Hematopoietic multipotent progenitor cell treated with erythropoietin and hydrocortisone succinate and interleukin-3 and kit ligand, for 6 days (in vitro differentiated cells): Measurements from ENCODE around the gene ZDHHC11B.
"Not testable (repeated sequence)": the region's sequence is repeated elsewhere in the genome, so short reads cannot be mapped to it uniquely, and the experiment has no call there.

Source experiments
- DNase-seq: peaks from one replicate; pipeline ENCODE4 v3.0.0-alpha.2; 2015

The ZDHHC11B gene

DNA sequence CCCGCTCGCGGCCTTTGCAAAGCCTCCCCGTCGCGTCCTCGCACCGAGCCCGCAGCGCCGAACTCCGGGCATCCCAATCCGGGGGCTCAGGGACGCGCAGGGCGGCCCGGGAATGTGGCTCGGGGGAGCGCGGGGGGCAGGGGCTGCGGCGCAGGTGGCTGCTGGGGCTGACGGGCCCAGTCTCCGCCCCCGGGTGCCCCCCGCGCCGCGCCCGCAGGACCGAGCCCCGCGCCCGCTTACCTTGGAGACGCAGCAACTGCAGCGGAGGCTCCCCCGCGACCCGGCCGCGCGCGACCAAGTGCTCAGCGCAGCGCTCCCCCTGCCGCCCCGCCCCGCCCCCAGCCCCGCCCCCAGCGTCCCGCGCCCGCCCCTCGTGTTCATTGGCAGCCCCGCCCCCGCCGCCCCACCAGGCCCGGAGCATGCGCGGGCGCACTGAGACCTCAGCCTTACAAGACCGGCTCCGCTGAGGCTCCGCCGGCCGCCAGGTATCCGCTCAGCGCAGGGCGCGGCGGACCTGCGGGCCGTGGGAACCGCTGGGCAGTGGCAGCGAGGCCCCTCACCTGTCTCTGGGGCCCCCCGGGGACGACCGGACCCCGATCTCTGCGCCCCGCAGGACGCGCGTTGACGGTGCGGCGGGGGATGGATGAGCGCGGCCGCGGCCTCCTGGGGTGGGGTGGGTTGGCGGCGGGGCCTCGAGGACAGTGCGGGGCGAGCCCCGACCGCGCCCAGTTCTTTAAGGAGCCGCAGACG is at the start of gene ZDHHC11B:
Gene ZDHHC11B, minus strand, starts transcription at position 302 of the 750 bp plus-strand sequence. CDS start 17,810 bp downstream, outside the sequence.
- peak; percentile 85 for DNase-seq

DNA sequence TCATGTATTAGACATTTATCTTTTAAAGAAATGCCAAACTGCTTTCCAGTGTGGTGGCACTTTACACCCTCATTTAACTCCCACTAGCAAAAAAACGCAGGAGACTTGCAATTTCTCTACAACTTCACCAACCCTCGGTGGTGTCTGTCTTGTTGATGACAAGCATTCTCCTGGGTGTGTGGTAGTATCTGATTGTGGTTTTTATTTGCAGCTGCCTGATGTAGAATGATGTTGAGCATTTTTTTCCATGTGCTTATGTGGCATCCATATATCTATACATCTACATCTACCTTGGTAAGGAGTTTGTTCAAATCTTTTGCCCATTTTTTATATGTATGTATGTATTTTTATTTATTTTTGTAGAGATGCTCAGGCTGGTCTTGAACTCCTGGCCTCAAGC is 49.5 kb upstream of the ZDHHC11B start:
- DNase-seq, result not testable (repeated sequence)

DNA sequence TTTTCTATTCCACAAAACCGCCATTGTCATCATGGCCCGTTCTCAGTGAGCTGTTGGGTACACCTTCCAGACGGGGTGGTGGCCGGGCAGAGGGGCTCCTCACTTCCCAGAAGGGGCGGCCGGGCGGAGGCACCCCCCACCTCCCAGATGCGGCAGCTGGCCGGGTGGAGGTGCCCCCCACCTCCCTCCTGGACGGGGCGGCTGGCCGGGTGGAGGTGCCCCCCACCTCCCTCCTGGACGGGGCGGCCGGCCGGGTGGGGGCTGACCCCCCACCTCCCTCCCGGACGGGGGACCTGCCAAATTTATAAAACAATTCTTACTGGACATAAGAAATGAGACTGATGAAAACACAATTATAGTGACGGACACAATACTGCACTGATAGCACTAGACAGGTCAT is 43.7 kb upstream of the ZDHHC11B start:
- DNase-seq, result not testable (repeated sequence)

GRCh38 chr5:825544-825943 is 41.0 kb upstream of the ZDHHC11B start:
- DNase-seq, result not testable (repeated sequence)

DNA sequence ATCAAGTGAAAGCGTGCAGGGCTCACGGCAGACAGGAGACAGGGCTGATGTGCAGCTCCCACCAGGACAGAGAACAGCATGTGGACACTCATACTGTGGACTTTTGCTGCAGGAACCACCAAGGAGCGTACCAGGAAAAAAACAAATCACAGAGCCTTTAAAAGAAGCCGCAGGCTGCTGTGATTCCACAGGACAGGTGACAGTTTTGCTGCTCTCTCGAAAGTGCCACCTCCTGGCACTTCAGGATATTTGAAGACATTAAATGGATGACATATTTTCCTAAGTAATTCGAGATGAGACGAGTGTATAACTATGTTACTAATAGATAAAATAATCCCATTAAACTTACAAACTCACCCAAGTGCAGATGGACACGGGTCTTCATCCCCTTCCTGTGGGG is 37.0 kb upstream of the ZDHHC11B start:
- DNase-seq, result no peak

DNA sequence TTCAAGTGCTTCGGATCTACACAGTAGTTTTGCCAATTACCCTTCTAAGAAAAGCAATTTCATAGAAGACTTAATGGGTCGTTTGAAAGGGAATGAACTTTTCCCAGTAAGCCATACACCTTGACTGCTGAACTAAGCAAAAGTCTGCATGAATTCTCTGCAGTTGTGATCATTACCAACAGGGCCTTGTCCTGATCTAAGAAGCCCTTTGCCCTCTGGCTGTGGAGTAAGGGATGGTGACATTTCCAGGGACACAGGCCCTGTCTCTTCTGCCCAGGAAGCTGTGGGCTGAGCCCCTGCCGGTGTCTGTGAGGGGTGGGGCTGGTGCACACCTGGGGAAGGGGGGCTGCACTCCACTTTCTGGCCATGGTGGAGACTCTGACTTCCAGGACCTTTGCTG is 35.7 kb upstream of the ZDHHC11B start:
- no peak for DNase-seq

- no peak for DNase-seq
Measured at GRCh38 chr5:819078-819477, 34.5 kb upstream of the ZDHHC11B start.

DNA sequence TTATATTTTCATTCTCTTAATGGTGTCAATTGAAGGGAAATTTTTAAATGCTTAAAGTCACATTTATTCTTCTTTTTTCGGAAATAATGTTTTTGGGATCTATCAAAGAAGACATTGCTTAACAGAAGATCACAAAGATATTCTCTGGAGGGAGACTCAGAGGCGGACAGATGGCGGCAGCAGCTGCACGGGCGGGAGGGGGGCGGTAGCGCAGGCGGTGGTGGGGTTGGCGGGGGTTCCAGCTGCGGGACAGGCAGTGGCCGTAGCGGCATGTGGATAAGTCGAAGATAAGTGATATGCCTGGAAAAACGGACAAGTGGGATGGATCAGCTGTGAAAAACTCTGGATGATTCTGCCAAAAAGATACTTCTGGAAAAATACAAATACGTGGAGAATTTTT is 31.6 kb upstream of the ZDHHC11B start:
- no peak for DNase-seq

DNA sequence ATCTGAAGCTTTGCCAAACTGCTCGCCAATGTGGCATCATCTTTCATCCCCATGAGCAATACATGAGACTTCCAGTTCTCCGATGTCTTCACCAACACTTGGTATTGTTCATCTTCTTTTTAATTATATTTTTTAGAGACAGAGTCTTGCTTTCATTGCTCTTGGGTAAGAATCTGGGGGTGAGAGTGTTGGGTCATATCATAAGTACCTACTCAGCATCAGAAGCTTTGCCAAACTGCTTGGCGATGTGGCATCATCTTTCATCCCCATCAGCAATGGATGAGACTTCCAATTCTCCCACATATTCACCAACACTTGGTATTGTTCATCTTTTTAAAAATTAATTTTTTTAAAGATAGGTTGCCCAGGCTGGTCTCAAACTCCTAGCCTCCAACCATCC is 30.9 kb upstream of the ZDHHC11B start:
- DNase-seq, result no peak

DNA sequence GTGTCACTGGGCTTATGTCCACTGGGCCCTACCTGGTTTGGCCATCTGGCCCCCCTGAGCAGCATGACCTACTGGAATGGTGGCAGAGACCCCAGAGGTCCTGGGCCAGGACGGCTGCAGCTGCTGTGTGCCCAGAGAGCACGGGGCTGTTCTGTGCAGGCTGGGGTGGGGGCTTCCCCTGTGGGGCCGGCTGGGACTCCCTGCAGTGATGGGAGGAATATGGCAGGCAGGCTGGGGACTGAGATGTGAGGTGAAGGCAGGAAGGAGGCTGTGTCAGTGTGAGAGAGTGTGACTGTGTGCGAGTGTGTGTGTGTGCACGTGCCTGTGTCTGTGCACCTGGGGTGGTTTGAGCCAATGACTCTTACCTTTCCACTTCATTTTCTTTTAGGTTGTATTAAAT is 29.0 kb upstream of the ZDHHC11B start:
- not testable (repeated sequence) for DNase-seq

GRCh38 chr5:811384-811783 is 26.9 kb upstream of the ZDHHC11B start:
- not testable (repeated sequence) for DNase-seq

- not testable (repeated sequence) for DNase-seq
Measured at GRCh38 chr5:807719-808514, 23.4 kb upstream of the ZDHHC11B start.

- DNase-seq, result no peak
Measured at GRCh38 chr5:801472-801871, 16.9 kb upstream of the ZDHHC11B start.

DNA sequence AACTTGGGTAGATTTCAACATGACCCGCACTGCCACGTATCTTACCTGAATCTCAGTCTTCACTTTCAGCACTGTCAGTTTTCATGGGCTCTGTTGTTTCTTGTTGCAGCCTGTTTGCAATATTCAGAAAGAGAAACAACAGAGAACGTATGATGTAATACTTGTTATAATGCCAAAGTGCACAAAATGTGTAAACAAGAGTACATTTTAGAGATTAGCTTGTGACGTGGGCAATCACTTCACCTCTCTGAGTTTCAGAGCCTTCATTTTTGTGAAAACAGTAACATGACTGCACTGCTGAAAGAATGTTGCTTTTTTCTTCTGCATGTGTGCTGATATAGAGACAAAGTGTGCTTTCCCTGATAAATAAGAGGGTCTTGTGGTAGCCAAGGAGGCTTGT is 16.5 kb upstream of the ZDHHC11B start:
- DNase-seq, result not testable (repeated sequence)

- DNase-seq, result not testable (repeated sequence)
Measured at GRCh38 chr5:798505-799138, 14.1 kb upstream of the ZDHHC11B start.

DNA sequence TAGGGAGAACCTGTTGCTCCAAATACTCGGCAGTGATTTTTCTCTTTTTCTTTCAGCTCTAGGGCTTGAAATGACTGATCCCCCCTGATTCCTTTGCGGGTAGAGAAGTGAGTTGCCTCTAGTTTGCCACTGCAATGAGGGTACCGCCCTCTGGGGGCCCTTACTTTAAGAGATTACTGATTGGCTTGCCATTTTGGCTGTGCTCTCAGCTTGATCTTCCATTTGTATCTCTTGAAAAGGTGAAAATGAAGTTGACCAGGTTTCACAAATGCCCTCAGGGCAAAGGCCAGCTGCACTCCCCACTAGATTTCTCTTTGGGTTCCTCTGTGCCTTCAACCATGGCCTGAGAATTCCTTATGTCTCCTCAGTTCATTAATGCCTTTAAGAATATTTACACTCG is 13.5 kb upstream of the ZDHHC11B start:
- DNase-seq, result not testable (repeated sequence)

DNA sequence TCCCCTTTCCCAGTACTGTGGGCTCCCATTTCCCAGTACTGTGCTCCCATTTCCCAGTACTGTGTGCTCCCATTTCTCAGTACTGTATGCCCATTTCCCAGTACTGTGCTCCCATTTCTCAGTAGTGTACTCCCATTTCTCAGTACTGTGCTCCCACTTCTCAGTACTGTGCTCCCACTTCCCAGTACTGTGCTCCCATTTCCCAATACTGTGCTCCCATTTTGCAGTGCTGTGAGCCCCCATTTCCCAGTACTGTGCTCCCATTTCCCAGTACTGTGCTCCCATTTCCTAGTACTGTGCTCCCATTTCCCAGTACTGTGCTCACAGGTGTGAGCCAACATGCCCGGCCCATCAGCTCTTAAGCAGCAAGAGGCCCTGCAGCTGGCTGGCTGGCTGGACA is 11.3 kb upstream of the ZDHHC11B start:
- DNase-seq, result not testable (repeated sequence)

DNA sequence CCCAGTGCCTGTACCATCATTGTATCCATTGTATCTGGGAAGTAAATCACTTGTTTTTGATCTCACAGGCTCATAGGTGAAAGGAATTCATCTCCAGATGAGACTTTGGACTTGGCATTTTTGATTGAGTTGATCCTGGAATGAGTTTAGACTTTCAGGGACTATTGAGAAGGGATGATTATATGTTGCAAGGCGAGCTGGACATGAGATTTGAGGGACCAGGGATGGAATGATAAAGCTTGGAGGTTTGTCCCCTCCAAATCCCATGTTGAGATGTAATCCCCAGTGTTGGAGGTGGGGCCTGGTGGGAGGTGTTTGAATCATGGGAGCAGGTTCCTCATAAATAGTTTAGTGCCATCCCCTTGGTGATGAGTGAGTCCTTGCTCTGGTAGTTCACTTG is 10.4 kb upstream of the ZDHHC11B start:
- DNase-seq, result not testable (repeated sequence)

DNA sequence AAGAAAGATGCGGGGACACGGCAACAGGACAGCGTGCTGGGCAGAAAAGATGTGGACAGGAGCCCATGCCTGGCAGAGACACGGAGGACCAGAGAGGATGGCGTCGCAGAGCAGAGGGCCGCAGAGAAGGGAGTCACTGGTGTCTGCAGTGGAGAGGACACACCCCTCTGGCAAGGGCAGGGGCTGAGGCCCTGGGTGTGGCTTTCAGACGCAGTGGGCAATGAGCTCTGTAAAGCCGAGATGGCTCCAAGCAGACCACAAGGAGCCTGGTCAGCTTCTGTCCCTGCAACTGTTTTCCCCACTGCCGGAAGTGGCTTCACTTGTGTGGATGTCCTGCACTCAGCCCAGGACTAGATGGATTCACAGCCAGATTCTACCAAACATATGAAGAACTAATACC is 4.2 kb upstream of the ZDHHC11B start:
- DNase-seq, result not testable (repeated sequence)

DNA sequence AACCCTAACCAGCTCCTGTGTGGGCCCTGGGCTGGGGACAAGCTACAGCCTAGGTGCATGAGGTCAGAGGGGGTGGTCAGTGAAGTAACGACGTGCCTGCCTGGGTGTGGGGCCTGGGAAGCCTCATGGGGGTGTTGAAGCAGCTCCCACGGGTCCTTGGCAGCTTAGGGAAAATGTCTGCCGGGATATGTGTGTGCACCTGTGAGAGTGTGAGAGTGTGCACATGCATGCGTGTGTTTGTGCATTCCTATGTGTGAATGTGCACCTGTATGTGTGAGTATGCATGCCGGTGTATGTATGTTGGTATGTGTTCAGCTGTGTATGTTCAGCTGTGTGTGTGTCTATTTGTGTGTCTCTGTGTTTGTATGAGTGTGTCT is 3.3 kb upstream of the ZDHHC11B start:
- not testable (repeated sequence) for DNase-seq

DNA sequence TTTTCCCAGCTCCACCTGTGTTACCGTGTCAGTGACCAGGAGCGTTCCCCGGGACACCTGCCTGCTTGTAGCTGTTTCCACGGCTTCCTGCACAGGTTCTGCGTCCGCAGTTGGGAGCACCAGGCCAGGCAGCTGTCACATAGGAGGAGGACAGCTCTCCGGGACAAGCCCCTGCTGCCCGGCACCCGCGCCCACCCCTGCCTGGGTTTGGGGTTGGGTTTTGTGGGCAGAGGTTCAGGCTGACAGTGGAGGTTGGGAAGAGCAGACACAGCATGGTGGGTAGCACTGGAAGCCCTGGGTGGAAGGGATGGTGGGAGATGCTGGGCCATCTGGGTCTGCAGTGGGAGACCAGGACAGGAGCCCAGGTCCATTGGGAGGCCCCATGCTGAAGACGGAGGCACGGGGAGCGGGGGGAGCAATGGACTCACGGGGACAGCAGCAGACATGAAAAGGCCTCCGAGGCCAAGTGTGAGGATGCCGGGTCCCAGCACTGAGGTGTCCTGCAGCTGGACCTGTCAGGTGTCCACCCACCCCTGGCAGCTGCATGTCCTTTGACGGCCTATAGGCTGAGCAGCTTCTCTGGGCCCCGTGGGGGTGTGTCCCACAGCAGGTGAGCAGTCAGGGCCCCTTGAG is 2.8 kb upstream of the ZDHHC11B start:
- DNase-seq, result not testable (repeated sequence)

GRCh38 chr5:785181-785705 is 714 bp upstream of the ZDHHC11B start:
- DNase-seq, result not testable (repeated sequence)

- not testable (repeated sequence) for DNase-seq
Measured at GRCh38 chr5:783881-784427, 575 bp downstream of the ZDHHC11B start.
